Lower leg skin (tissue), 4 donors: ENCODE results near the gene HCRT. TPM values are rescaled to one million over a fixed set of nuclear protein-coding genes. Genes with fewer than 3 reads are reported as not detected.
"Not testable (repeated sequence)": the region's sequence is repeated elsewhere in the genome, so short reads cannot be mapped to it uniquely, and the experiment has no call there.

Experiments used
- DNase-seq, 2 donors: peaks; one replicate each; pipeline ENCODE4 v3.0.0-alpha.2; 2019; ENCODE audit warnings: low spot score in 2 of 2
- H3K4me3 ChIP-seq: fragments of 200-600 bp; sonication (generic); 2 replicates; pipeline ENCODE4 v1.5.1; 2017; ENCODE audit warnings: mild to moderate bottlenecking, low read depth; ENCODE audit not compliant: poor library complexity, severe bottlenecking
- POLR2A ChIP-seq, 2 donors: fragments of 450-650 bp; IDR thresholded peaks; one replicate each; pipeline ENCODE4 v1.6.1; 2016 to 2017; ENCODE audit warnings: antibody characterized with exemption in 2 of 2, mild to moderate bottlenecking in 1 of 2, moderate library complexity in 1 of 2
- WGBS, 2 donors: methylation state at CpG; one replicate each; pipeline ENCODE4 v1.1.5; 2018; 5-methylcytosine and 5-hydroxymethylcytosine counted together
- intact Hi-C: fragments of 100-400 bp; cut with DNase I; formaldehyde crosslinking; loops from one replicate; pipeline ENCODE4 v1.15.0; 2023; ENCODE audit warnings: low total_unique reads
- total RNA-seq, 4 donors: library from RNA; depleted of rRNA; stranded (reverse); fragments of >200 nt; gene quantifications; one replicate each; pipeline ENCODE4 v1.1.0, GENCODE V29; 2016
- TF ChIP-seq, protein P1 (sequence below), 3 donors: fragments of 450-650 bp; IDR thresholded peaks; one replicate each; pipeline ENCODE4 v1.5.1; 2016; ENCODE audit warnings: antibody characterized with exemption in 3 of 3, mild to moderate bottlenecking in 3 of 3, moderate library complexity in 2 of 3

The HCRT gene
- total RNA-seq, 4 donors from 2014 or later: not detected

GRCh38 chr17:42210046-42210445, 24.8 kb upstream of the HCRT start:
- peak in 1 of 2 donors; percentile 47 for DNase-seq
- TF ChIP-seq, protein P1, sequence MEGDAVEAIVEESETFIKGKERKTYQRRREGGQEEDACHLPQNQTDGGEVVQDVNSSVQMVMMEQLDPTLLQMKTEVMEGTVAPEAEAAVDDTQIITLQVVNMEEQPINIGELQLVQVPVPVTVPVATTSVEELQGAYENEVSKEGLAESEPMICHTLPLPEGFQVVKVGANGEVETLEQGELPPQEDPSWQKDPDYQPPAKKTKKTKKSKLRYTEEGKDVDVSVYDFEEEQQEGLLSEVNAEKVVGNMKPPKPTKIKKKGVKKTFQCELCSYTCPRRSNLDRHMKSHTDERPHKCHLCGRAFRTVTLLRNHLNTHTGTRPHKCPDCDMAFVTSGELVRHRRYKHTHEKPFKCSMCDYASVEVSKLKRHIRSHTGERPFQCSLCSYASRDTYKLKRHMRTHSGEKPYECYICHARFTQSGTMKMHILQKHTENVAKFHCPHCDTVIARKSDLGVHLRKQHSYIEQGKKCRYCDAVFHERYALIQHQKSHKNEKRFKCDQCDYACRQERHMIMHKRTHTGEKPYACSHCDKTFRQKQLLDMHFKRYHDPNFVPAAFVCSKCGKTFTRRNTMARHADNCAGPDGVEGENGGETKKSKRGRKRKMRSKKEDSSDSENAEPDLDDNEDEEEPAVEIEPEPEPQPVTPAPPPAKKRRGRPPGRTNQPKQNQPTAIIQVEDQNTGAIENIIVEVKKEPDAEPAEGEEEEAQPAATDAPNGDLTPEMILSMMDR (IDR thresholded peaks at IDR 0.05): no peak
- TF ChIP-seq POLR2A (IDR thresholded peaks at IDR 0.05): no peak
- intact Hi-C loops: no loop called here
- 76 to 80% methylated on average over 6 of the region's 6 CpGs for WGBS, 2 donors
- H3K4me3 ChIP-seq: no peak overlapping the region

DNA sequence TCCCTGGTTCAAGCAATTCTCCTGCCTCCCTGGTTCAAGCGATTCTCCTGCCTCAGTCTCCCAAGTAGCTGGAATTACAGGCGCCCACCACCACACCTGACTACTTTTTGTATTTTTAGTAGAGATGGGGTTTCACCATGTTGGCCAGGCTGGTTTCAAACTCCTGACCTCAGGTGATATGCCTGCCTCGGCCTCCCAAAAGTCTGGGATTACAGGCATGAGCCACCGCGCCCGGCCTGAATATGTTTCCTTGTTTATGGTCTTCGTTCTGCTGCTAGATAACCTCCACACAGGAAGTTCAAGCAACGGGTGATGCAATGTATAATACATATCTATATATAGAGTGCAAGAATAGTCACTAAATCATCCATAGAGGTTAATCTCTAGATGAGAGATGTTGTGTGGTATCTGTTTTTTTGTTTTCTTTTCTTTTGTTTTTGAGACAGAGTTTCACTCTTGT, 20.9 kb upstream of the HCRT start:
- intact Hi-C loops, DNase-seq, H3K4me3 ChIP-seq: not testable (repeated sequence)
- WGBS, 2 donors: 83 to 85% methylated on average over 8 of the region's 8 CpGs

DNA sequence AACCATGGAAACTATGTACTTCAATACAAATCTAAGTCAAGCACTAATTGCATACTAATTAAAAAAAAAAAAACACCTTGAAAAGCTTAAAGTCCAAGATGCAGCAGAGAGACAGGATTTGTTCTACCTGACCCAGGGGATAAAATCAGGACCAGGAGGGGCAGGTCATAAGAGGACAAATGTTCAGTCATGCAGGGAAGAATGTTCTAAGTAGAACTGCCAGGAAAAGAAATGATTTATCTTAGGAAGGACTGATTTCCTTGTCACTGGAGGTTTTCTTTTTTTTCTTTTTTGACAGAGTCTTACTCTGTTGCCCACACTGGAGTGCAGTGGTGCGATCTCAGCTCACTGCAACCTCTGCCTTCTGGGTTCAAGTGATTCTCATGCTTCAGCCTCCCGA, 18.1 kb upstream of the HCRT start:
- no peak for TF ChIP-seq POLR2A (IDR thresholded peaks at IDR 0.05)
- TF ChIP-seq, protein P1 (IDR thresholded peaks at IDR 0.05): no peak
- 98% methylated on average over 2 of the region's 2 CpGs for WGBS, 2 donors
- H3K4me3 ChIP-seq: no peak overlapping the region
- no peak for DNase-seq
- intact Hi-C loops: no loop called here

DNA sequence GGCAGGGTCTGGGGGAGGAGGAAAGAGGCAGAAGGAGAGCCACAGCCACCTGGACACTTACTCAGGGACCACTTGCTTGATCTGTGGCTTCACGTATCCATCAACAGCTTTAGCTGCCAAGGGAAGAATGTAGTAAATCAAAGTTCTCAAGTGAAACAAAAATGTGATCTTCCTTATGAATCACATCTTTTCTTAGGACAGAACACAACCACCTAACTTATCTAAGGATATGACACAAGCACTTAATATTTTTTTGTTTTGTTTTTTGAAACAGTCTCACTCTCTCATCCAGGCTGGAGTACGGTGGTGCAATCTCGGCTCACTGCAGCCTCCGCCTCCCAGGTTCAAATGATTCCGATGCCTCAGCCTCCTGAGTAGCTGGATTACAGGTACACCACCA, 17.4 kb upstream of the HCRT start:
- TF ChIP-seq POLR2A (IDR thresholded peaks at IDR 0.05): no peak
- 96% methylated on average over 5 of the region's 5 CpGs for WGBS, 2 donors
- H3K4me3 ChIP-seq: no peak overlapping the region
- intact Hi-C loops: no loop called here
- no peak for DNase-seq

DNA sequence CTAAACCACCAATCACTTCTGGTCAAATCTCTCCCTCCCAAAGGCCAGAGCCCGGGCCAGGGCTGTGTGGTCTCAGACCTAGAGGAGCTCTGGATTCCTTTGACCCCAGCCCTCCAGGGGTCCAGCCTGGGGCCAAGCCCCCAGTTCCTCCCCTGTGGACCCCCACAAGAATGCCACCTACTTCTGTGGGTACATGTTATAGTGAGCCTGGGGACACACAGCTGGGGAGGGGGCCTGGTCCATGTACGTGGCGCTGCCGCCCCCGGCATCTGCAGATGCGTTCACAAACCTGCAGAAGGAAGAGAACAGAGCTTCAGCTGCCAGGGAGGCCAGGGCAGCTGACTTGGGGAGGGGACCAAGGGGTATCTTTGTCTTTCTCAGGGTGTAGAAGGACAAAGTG, 16.9 kb upstream of the HCRT start:
- no peak for DNase-seq
- intact Hi-C loops: no loop called here
- no peak for TF ChIP-seq POLR2A (IDR thresholded peaks at IDR 0.05)
- TF ChIP-seq, protein P1 (IDR thresholded peaks at IDR 0.05): no peak
- 97 to 98% methylated on average over 6 of the region's 6 CpGs for WGBS, 2 donors
- H3K4me3 ChIP-seq: no peak overlapping the region

DNA sequence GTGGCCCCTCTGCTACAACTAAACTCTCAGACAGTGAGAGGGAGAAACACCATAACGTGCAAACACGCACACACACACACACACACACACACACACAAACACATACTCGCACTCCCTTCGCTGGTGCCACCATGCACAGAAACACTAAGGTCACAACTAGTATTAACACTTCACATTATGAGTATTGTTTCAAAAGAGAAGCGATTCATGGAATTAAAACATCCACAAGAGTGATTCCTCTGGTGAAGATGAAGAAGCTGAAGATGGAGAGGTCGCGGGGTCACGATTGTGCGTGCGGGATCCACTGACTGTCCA, 16.2 kb upstream of the HCRT start:
- intact Hi-C loops: no loop called here
- H3K4me3 ChIP-seq: no peak overlapping the region
- WGBS, 2 donors: 84 to 88% methylated on average over 10 of the region's 10 CpGs
- DNase-seq: no peak
- TF ChIP-seq POLR2A (IDR thresholded peaks at IDR 0.05): no peak
- TF ChIP-seq, protein P1 (IDR thresholded peaks at IDR 0.05): no peak

DNA sequence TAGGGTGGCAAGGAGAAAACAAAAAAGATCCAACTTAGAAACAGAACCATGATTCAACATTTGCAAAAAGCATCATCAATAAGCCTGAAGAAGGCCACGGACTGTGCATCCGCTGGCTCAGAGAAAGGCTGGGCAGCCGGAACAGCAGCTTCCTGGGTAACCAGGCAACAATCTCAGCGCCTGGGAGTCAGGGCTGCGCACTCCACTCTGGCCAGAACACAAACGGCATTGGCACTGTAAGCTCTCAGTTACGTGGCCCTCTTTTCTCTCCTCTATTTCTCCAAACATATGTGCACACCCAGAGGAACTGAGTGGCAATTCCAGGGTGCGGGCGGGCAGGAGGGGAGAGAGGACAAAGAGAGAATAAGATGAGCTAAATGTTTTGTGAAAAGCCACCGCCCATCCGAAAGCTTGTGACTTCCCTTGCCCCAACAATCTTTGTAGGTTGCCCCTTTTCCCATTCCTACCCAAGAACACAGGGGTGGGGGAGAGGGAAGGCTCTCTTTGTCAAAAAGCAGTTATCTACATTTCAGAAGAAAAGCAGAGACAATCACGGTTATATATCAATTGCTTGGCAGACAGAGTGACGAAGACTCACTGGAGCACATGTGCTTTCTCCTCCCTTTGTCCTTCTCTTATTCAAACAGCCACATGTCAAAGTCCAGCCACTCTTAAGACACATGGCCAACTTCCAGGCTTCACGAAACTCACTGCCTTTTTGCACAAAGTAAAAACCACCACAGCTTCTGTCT, 15.6 kb upstream of the HCRT start:
- intact Hi-C loops: no loop called here
- 66 to 68% methylated on average over 14 of the region's 14 CpGs for WGBS, 2 donors
- H3K4me3 ChIP-seq: no peak overlapping the region
- DNase-seq: no peak
- TF ChIP-seq, protein P1 (IDR thresholded peaks at IDR 0.05): no peak
- TF ChIP-seq POLR2A (IDR thresholded peaks at IDR 0.05): no peak
